Fibroblast of skin of left quadriceps (primary cell): Measurements from ENCODE around the gene ABCA2.
"Not testable (repeated sequence)": the region's sequence is repeated elsewhere in the genome, so short reads cannot be mapped to it uniquely, and the experiment has no call there.

Experiments used
- DNase-seq, 2 experiments: peaks; one replicate each; pipeline ENCODE4 v3.0.0-alpha.2; 2013; ENCODE audit warnings: low read depth in 2 of 2

The ABCA2 gene

GRCh38 chr9:137046088-137046787, 18.2 kb upstream of the ABCA2 start, which contains the start of gene NPDC1:
NPDC1 (minus strand) TSS chr9:137046177; CDS start chr9:137045989, 188 bp downstream.
- DNase-seq = no peak

- DNase-seq = no peak
These were observed 17.5 kb upstream of the ABCA2 start for GRCh38 chr9:137045294-137046087.

- no peak for DNase-seq
These were observed 16.6 kb upstream of the ABCA2 start for GRCh38 chr9:137044502-137045177.

- DNase-seq = no peak
These were observed 16.0 kb upstream of the ABCA2 start for GRCh38 chr9:137044037-137044436.

GRCh38 chr9:137042751-137043727, 15.0 kb upstream of the ABCA2 start:
- no peak for DNase-seq

- DNase-seq = no peak
These were observed 13.1 kb upstream of the ABCA2 start for GRCh38 chr9:137041124-137041523.

GRCh38 chr9:137040568-137040967, 12.5 kb upstream of the ABCA2 start:
- DNase-seq = no peak

- no peak for DNase-seq
These were observed 11.8 kb upstream of the ABCA2 start for GRCh38 chr9:137039611-137040366.

GRCh38 chr9:137038916-137039315, 10.9 kb upstream of the ABCA2 start:
- no peak for DNase-seq

GRCh38 chr9:137037483-137037882, 9.4 kb upstream of the ABCA2 start:
- no peak for DNase-seq

- DNase-seq = no peak
These were observed 9.0 kb upstream of the ABCA2 start for GRCh38 chr9:137037035-137037434.

- DNase-seq = no peak
These were observed 7.9 kb upstream of the ABCA2 start for GRCh38 chr9:137035937-137036336.

- DNase-seq = no peak
These were observed 7.4 kb upstream of the ABCA2 start for GRCh38 chr9:137035507-137035834.

GRCh38 chr9:137034709-137035506, 6.9 kb upstream of the ABCA2 start:
- peak in 1 of 2 experiments; percentile 39 for DNase-seq

- no peak for DNase-seq
These were observed 6.1 kb upstream of the ABCA2 start for GRCh38 chr9:137034039-137034708.

GRCh38 chr9:137033481-137033880, 5.4 kb upstream of the ABCA2 start:
- DNase-seq = not testable (repeated sequence)

- DNase-seq = no peak
These were observed 4.8 kb upstream of the ABCA2 start for GRCh38 chr9:137032858-137033257.

- DNase-seq = no peak
These were observed 4.0 kb upstream of the ABCA2 start, which contains the start of gene FUT7 for GRCh38 chr9:137031904-137032640. FUT7 (minus strand) TSS chr9:137032088; CDS start chr9:137031991, 97 bp downstream.
